Fibroblast of lung (primary cell): ENCODE measurements around the gene BATF.

Experiments
- EZH2 ChIP-seq: IDR thresholded peaks from 2 replicates; pipeline ENCODE4 v1.5.1; 2012; ENCODE audit warnings: low read length, control low read depth, mild to moderate bottlenecking; ENCODE audit errors: missing control alignments
- TF ChIP-seq, protein P1 (sequence below), 2 donors: IDR thresholded peaks in 1 of 2; conservative IDR thresholded peaks in 1 of 2; 1 replicate in 1 of 2; 2 replicates in 1 of 2; pipeline ENCODE4 v1.5.1; 2011 to 2012; ENCODE audit warnings: low read length in 2 of 2, control low read depth in 1 of 2, inconsistent platforms in 1 of 2, low read depth in 1 of 2, mild to moderate bottlenecking in 1 of 2

DNA sequence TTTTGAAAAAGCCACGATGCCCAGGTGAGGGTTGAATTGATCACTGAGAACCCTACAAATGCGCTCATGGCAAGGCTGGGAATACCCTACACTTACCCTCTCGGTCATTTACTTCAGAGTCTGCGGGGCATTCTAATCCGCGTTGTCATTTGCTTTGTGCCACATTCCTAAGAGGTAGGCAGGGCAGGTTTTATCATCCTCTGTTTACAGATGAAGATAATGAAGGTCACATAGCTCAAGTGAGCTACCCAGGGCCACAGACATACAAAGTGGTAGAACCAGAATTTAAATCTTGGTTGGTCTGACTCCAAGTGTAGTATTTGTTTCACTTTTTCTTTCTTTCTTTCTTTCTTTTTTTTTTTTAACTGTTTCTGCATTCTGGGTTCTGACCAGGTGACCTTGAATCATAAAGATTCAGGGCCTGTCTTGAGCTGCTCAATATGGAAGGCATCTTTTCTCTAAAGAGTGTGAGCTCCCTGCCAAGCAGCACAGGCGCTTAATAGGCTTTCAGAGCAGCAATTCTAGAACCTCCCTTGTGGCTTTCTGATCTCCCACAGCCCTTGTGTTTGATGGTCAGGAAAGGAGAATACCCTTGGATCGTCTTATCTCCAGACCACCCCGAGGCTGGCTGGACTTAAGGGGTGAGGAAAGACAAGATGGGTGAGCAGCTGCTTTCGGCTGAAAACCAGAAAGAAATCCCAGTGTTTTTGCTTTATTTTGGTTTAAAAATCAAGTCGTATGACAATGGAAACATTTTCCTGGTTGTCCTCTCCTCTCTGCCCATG is 662 bp upstream of the BATF start:
- TF ChIP-seq, protein P1, sequence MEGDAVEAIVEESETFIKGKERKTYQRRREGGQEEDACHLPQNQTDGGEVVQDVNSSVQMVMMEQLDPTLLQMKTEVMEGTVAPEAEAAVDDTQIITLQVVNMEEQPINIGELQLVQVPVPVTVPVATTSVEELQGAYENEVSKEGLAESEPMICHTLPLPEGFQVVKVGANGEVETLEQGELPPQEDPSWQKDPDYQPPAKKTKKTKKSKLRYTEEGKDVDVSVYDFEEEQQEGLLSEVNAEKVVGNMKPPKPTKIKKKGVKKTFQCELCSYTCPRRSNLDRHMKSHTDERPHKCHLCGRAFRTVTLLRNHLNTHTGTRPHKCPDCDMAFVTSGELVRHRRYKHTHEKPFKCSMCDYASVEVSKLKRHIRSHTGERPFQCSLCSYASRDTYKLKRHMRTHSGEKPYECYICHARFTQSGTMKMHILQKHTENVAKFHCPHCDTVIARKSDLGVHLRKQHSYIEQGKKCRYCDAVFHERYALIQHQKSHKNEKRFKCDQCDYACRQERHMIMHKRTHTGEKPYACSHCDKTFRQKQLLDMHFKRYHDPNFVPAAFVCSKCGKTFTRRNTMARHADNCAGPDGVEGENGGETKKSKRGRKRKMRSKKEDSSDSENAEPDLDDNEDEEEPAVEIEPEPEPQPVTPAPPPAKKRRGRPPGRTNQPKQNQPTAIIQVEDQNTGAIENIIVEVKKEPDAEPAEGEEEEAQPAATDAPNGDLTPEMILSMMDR (conservative IDR thresholded peaks at IDR 0.05 in 1 of 2, IDR thresholded peaks at IDR 0.05 in 1 of 2; ENCODE audit: low read depth in 1 of 2, low read length in 2 of 2), result no peak
- no peak for TF ChIP-seq EZH2
